ENCODE data around the gene APBA3.
A peak's percentile ranks its signal among the peaks of the same experiment; 100 is the strongest.
"Not testable (repeated sequence)": the region's sequence is repeated elsewhere in the genome, so short reads cannot be mapped to it uniquely, and the experiment has no call there.

Gene APBA3

GRCh38 chr19:3766520-3766919 is 5.0 kb upstream of the APBA3 start:
- Histone ChIP-seq H3K36me3 (replicated peaks) (peaks cover 18% of the 10 kb centered on the region), H3K27me3 (replicated peaks) (no peaks in the 10 kb centered on the region), H3K4me3 (ENCODE audit: low read depth, low read length) (no peak overlapping the region), H3K27ac (no peak overlapping the region)
- TF ChIP-seq, protein P1, sequence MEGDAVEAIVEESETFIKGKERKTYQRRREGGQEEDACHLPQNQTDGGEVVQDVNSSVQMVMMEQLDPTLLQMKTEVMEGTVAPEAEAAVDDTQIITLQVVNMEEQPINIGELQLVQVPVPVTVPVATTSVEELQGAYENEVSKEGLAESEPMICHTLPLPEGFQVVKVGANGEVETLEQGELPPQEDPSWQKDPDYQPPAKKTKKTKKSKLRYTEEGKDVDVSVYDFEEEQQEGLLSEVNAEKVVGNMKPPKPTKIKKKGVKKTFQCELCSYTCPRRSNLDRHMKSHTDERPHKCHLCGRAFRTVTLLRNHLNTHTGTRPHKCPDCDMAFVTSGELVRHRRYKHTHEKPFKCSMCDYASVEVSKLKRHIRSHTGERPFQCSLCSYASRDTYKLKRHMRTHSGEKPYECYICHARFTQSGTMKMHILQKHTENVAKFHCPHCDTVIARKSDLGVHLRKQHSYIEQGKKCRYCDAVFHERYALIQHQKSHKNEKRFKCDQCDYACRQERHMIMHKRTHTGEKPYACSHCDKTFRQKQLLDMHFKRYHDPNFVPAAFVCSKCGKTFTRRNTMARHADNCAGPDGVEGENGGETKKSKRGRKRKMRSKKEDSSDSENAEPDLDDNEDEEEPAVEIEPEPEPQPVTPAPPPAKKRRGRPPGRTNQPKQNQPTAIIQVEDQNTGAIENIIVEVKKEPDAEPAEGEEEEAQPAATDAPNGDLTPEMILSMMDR (IDR thresholded peaks at IDR 0.05; ENCODE audit: low read depth, low read length, missing control alignments): no peak
- no peak for DNase-seq
- in situ Hi-C loops (cut with HindIII; ENCODE audit: low pct_ligation_motif_present, low sequenced_read_pairs): no loop called here

GRCh38 chr19:3765757-3766156 is 4.3 kb upstream of the APBA3 start:
- H3K36me3 ChIP-seq (replicated peaks): peaks cover 18% of the 10 kb centered on the region
- in situ Hi-C loops (cut with HindIII; ENCODE audit: low pct_ligation_motif_present, low sequenced_read_pairs): not testable (repeated sequence)

GRCh38 chr19:3765121-3765520 is 3.6 kb upstream of the APBA3 start:
- Histone ChIP-seq H3K27ac (no peak overlapping the region), H3K36me3 (replicated peaks) (peaks cover 18% of the 10 kb centered on the region), H3K27me3 (replicated peaks) (no peaks in the 10 kb centered on the region), H3K4me3 (ENCODE audit: low read depth, low read length) (no peak overlapping the region)
- TF ChIP-seq, protein P1 (IDR thresholded peaks at IDR 0.05; ENCODE audit: low read depth, low read length, missing control alignments): no peak
- no peak for DNase-seq
- in situ Hi-C loops (cut with HindIII; ENCODE audit: low pct_ligation_motif_present, low sequenced_read_pairs): no loop called here

More at GRCh38 chr19:3765757-3766156, 4.3 kb upstream of the APBA3 start:
- DNase-seq: peak; percentile 31
- not testable (repeated sequence) for H3K4me3 ChIP-seq (ENCODE audit: low read depth, low read length); H3K27me3 ChIP-seq (replicated peaks); H3K27ac ChIP-seq

- Histone ChIP-seq H3K4me3 (ENCODE audit: low read depth, low read length) (peak within 1 kb of the TSS; percentile 96), H3K36me3 (replicated peaks) (peaks cover 20% of the 10 kb centered on the region), H3K27me3 (replicated peaks) (no peaks in the 10 kb centered on the region), H3K27ac (peak within 1 kb of the TSS; percentile 98)
- in situ Hi-C loops (cut with HindIII; ENCODE audit: low pct_ligation_motif_present, low sequenced_read_pairs): no loop called here
- TF ChIP-seq, protein P1 (IDR thresholded peaks at IDR 0.05; ENCODE audit: low read depth, low read length, missing control alignments): no peak
- peak; percentile 98 for DNase-seq
These were observed 1.3 kb upstream of the APBA3 start, which contains the start of gene MRPL54 for GRCh38 chr19:3762501-3763459. Gene MRPL54, plus strand, starts transcription at chr19:3762682. Its CDS starts 19 bp downstream, at chr19:3762701.

- Histone ChIP-seq H3K36me3 (replicated peaks) (peaks cover 22% of the 10 kb centered on the region), H3K27ac (peak overlapping the region; percentile 98), H3K4me3 (ENCODE audit: low read depth, low read length) (no peak overlapping the region), H3K27me3 (replicated peaks) (no peaks in the 10 kb centered on the region)
- in situ Hi-C loops (cut with HindIII; ENCODE audit: low pct_ligation_motif_present, low sequenced_read_pairs): no loop called here
- DNase-seq: no peak
- TF ChIP-seq, protein P1 (IDR thresholded peaks at IDR 0.05; ENCODE audit: low read depth, low read length, missing control alignments): no peak
These were observed 610 bp upstream of the APBA3 start for GRCh38 chr19:3762130-3762473.

GRCh38 chr19:3760871-3761361 is 576 bp downstream of the APBA3 start:
- in situ Hi-C loops (cut with HindIII; ENCODE audit: low pct_ligation_motif_present, low sequenced_read_pairs): no loop called here
- Histone ChIP-seq H3K4me3 (ENCODE audit: low read depth, low read length) (peak overlapping the region; percentile 96), H3K27me3 (replicated peaks) (no peaks in the 10 kb centered on the region), H3K27ac (peak overlapping the region; percentile 82), H3K36me3 (replicated peaks) (peaks cover 13% of the 10 kb centered on the region)
- DNase-seq: peak; percentile 2
- TF ChIP-seq, protein P1 (IDR thresholded peaks at IDR 0.05; ENCODE audit: low read depth, low read length, missing control alignments): no peak

All from brain microvascular endothelial cell (primary cell).